SJCRH30 (cell line): ENCODE measurements around the gene VNN1. TPM values are rescaled to one million over a fixed set of nuclear protein-coding genes. Genes with fewer than 3 reads are reported as not detected.
A peak's percentile ranks its signal among the peaks of the same experiment; 100 is the strongest.

Experiments used
- DNase-seq, 2 experiments: peaks; one replicate each; pipeline ENCODE4 v3.0.0-alpha.2; 2015 to 2020
- H3K27ac ChIP-seq: fragments of 250-450 bp; sonication (Bioruptor Pico); 2 replicates; pipeline ENCODE4 v1.5.1; 2020; ENCODE audit warnings: mild to moderate bottlenecking, moderate library complexity
- H3K27me3 ChIP-seq: fragments of 250-450 bp; sonication (Bioruptor Pico); 2 replicates; pipeline ENCODE4 v1.5.1; 2020; ENCODE audit warnings: mild to moderate bottlenecking, moderate library complexity
- H3K36me3 ChIP-seq: fragments of 250-450 bp; sonication (Bioruptor Pico); 2 replicates; pipeline ENCODE4 v1.5.1; 2020; ENCODE audit warnings: mild to moderate bottlenecking, moderate library complexity
- H3K4me1 ChIP-seq: fragments of 250-450 bp; sonication (Bioruptor Pico); 2 replicates; pipeline ENCODE4 v1.5.1; 2020; ENCODE audit warnings: mild to moderate bottlenecking, moderate library complexity
- H3K4me3 ChIP-seq: fragments of 250-450 bp; sonication (Bioruptor Pico); 2 replicates; pipeline ENCODE4 v1.5.1; 2020; ENCODE audit warnings: mild to moderate bottlenecking, moderate library complexity
- H3K9me3 ChIP-seq: fragments of 250-450 bp; sonication (Bioruptor Pico); replicated peaks from 2 replicates; pipeline ENCODE4 v1.5.1; 2020; ENCODE audit warnings: mild to moderate bottlenecking, moderate library complexity
- total RNA-seq: library from RNA; depleted of rRNA; stranded (reverse); fragments of >200 nt; shearing (Covaris generic); gene quantifications from 2 replicates; pipeline ENCODE4 v1.2.3, GENCODE V29; 2014

Gene VNN1
- total RNA-seq, 1 experiment from 2014 or later, result 0.10 TPM

DNA sequence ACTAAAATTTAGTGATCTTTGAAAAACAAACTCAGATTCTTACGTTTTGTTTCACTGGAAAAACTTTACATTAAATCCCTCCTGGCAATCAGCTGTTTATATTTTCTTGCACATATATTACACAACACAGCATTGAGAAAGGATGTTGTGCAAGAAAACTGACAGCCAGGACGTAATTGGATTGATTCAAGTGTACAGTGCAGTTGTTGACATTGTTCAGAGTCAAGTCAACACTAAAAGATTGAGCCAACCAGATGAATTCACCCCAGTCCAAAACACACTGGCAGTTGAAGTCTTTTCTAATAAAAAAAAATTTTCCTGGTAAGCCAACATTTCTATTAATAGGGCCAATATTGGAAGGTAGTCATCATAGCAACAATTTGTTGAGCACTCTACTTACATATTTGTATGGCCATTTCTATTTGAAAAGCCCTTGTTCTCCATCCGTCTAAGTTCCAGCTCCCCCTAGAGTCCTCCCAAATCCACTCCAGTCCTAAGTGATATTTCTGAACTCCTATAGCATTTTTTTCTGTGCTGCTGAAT is 20.9 kb upstream of the VNN1 start:
- no peaks in the 10 kb centered on the region for H3K36me3 ChIP-seq
- H3K4me1 ChIP-seq, result no peaks in the 10 kb centered on the region
- DNase-seq, result peak in 1 of 2 experiments; percentile 9

DNA sequence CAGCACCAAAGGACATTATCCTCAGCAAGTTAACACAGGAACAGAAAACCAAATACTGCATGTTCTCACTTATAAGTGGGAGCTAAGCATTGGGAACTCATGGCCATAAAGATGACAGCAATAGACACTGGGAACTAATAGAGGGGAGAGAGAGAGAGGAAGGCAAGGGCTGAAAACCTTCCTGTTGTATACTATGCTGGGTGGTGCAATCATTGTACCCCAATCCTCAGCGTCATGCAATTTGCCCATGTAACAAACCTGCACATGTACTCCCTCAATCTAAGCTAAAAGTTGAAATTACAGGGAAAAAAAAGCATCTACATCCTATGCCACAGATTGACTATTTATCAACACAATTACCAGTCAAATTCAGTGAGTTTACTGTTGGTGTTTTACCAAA is 20.0 kb upstream of the VNN1 start:
- Histone ChIP-seq H3K36me3 (no peaks in the 10 kb centered on the region), H3K9me3 (no peaks in the 10 kb centered on the region), H3K27ac (no peak overlapping the region), H3K4me1 (no peaks in the 10 kb centered on the region), H3K27me3 (peaks cover 10% of the 10 kb centered on the region), H3K4me3 (no peak overlapping the region)
- DNase-seq, result no peak

More for the DNA sequence above, 20.9 kb upstream of the VNN1 start:
- Histone ChIP-seq H3K27me3 (peaks cover 10% of the 10 kb centered on the region), H3K27ac (no peak overlapping the region), H3K4me3 (no peak overlapping the region), H3K9me3 (no peaks in the 10 kb centered on the region)

DNA sequence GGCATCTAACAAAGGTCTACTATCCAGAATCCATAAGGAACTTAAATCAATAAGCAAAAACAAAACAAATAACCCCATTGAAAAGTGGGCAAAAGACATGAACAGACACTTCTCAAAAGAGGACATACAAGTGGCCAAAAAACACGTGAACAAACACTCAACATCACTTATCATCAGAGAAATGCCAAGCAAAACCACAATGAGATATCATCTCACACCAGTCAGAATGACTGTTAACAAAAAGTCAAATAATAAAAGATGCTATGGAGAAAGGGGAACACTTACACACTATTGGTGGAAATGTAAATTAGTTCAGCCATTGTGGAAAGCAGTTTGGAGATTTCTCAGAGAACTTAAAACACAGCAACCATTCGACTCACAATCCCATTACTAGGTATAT is 19.4 kb upstream of the VNN1 start:
- no peak for DNase-seq
- H3K27me3 ChIP-seq, result peaks cover 5% of the 10 kb centered on the region
- no peak overlapping the region for H3K4me3 ChIP-seq
- H3K9me3 ChIP-seq, result no peaks in the 10 kb centered on the region
- no peaks in the 10 kb centered on the region for H3K36me3 ChIP-seq
- no peaks in the 10 kb centered on the region for H3K4me1 ChIP-seq
- H3K27ac ChIP-seq, result no peak overlapping the region

DNA sequence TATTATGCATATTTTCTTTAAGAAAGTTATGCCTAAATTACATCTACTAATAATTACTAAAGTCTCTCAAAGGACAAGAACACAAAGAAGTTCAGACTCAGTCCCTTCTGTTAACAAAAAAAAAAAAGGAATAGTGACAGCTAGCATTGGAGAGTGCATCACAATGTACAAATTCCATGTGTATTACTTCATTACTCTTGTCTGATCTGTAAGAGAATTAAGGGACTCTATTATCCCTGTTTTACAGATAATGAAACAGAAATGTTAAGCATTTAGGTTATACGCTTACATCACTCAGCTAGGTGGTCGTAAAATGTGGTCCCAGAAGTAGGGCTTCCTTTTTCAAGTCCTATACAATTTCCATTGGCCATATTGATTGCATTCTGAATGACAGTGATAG is 17.2 kb upstream of the VNN1 start:
- DNase-seq, result no peak
- Histone ChIP-seq H3K4me1 (no peaks in the 10 kb centered on the region), H3K27ac (no peak overlapping the region), H3K36me3 (no peaks in the 10 kb centered on the region), H3K4me3 (no peak overlapping the region), H3K9me3 (no peaks in the 10 kb centered on the region), H3K27me3 (0 out of 2 replicates have a peak, but pooled peaks cover 4% of the 10 kb centered on the region)

DNA sequence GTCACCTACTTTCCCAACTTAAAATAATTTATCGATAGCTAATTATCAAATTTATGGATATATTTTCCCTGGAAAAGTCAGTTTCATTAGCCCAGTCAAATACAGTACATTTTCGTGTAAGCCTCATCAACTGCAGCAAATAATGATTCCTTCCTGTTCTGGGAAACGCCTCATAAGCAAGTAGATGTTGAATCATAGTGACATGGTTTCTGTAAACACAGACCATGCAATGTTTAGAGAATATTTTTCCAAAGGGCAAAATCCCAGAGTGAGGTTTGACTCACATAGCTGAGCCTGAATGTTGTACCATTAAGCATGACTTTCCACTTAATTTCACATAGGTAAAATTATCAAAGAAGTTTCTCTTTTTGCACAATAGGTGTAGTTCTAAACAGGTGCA is 16.7 kb upstream of the VNN1 start:
- Histone ChIP-seq H3K27me3 (0 out of 2 replicates have a peak, but pooled peaks cover 3% of the 10 kb centered on the region), H3K4me1 (no peaks in the 10 kb centered on the region)
- no peak for DNase-seq

DNA sequence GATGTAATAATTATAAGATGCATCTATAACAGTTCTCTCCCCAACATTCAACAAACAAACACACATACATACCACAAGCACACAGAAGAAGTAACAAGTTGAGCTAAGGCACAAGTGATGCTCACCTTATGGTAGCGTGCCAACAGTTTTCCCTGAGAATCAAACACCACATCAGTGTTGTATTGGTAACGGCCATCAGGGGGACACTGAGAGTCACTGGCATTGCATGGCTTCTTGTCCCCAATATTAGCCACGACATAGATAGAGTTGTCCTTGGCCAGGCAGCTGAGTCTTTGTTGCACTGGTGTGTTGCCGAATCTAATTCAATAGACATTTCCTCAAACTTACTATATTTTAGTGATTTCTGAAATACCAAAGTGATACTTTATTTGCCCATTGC is 14.8 kb upstream of the VNN1 start:
- DNase-seq, result peak in 1 of 2 experiments; percentile 8
- H3K27me3 ChIP-seq, result no peaks in the 10 kb centered on the region
- no peak overlapping the region for H3K27ac ChIP-seq
- no peaks in the 10 kb centered on the region for H3K9me3 ChIP-seq
- no peak overlapping the region for H3K4me3 ChIP-seq
- no peaks in the 10 kb centered on the region for H3K4me1 ChIP-seq
- H3K36me3 ChIP-seq, result no peaks in the 10 kb centered on the region

More for the DNA sequence above, 16.7 kb upstream of the VNN1 start:
- Histone ChIP-seq H3K36me3 (no peaks in the 10 kb centered on the region), H3K4me3 (no peak overlapping the region), H3K9me3 (no peaks in the 10 kb centered on the region), H3K27ac (no peak overlapping the region)

DNA sequence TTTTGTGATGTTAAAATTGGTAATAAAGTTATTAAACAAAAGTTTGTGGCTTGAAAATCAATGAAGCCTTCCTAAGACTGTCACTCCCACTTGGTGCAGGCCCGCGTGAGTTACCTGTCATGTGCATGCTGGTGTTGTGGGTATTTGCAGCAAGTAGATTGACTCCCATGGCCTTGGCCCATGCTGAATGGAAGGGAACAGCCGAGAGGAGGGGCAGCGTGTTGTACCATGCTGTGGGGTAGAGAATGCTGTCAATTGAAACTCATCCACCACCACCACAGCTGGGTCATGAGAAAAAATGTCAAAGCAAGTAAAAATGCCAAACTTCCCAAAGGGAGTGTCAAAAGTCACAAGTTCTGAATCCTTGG is 12.7 kb upstream of the VNN1 start:
- no peak overlapping the region for H3K4me3 ChIP-seq
- no peak overlapping the region for H3K27ac ChIP-seq
- no peaks in the 10 kb centered on the region for H3K36me3 ChIP-seq
- H3K27me3 ChIP-seq, result no peaks in the 10 kb centered on the region
- no peak for DNase-seq
- H3K4me1 ChIP-seq, result no peaks in the 10 kb centered on the region
- no peaks in the 10 kb centered on the region for H3K9me3 ChIP-seq

DNA sequence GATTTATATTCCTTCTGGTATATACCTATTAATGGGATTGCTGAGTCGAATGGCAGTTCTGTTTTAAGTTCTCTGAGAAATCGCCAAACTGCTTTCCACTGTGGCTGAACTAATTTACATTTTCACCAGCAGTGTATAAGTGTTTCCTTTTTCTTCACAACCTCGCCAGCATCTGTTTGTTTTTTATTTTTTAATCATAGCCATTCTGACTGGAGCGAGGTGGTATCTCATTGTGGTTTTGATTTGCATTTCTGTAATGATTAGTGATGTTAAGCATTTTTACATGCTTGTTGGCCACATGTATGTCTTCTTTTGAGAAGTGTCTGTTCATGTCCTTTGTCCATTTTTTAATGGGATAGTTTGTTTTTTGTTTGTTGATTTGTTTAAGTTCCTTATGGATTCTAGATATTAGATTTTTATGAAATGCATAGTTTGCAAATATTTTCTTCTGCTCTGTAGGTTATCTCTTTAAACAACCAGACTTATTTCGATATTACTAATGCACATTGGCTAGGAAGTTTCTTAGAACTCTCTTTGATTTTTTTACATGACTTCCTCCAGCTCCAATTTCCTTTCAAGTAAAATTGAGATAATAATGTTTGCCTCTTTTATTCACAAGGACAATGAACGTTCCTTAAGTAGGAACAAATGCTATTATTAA is 12.2 kb upstream of the VNN1 start:
- H3K27ac ChIP-seq, result no peak overlapping the region
- no peaks in the 10 kb centered on the region for H3K4me1 ChIP-seq
- no peak for DNase-seq
- no peaks in the 10 kb centered on the region for H3K27me3 ChIP-seq
- H3K36me3 ChIP-seq, result no peaks in the 10 kb centered on the region
- H3K4me3 ChIP-seq, result no peak overlapping the region
- no peaks in the 10 kb centered on the region for H3K9me3 ChIP-seq

DNA sequence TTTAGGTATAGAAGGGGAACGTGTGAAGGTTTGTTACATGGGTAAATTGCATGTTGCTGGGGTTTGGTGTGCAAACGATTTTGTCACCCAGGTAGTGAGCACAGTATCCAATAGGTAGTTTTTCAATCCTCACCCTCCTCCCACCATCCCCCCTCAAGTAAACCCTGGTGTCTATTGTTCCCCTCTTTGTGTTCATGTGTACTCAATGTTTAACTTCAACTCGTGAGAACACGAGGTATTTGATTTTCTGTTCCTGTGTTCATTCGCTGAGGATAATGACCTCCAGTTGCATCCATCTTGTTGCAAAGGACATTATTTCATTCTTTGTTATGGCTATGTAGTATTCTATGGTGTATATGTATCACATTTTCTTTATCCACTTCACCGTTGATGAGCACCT is 11.6 kb upstream of the VNN1 start:
- Histone ChIP-seq H3K27ac (no peak overlapping the region), H3K9me3 (no peaks in the 10 kb centered on the region), H3K4me3 (no peak overlapping the region), H3K4me1 (no peaks in the 10 kb centered on the region), H3K27me3 (no peaks in the 10 kb centered on the region), H3K36me3 (no peaks in the 10 kb centered on the region)
- no peak for DNase-seq

DNA sequence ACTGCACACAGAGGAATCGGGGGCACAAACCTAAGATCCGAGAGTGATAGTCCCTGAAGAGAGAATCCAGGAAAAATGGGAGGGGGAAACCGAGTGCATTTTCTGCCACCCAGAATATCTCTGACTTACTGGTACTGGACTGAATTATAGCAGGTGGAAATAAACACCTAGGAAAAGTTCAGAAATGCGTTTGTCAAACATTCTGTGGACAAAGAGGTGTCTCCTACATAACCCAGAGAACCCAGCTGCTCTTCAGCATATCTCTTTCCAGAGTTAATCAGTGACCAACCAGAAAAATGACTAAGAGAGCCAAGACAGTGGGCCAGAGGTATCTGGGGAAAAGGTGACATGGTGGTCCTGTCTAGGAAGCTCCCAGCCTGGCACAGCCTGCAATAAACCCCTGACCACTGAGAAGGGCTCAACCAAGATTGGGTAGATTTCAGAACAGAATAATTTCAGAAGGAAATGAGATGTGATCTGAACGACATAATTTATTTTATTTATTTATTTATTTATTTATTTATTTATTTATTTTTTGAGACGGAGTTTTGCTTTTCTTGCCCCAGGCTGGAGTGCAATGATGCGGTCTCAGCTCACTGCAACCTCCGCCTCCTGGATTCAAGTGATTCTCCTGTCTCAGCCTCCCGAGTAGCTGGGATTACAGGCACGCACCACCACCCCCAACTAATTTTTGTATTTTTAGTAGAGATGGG is 6.0 kb upstream of the VNN1 start:
- Histone ChIP-seq H3K4me1 (no peaks in the 10 kb centered on the region), H3K36me3 (no peaks in the 10 kb centered on the region), H3K9me3 (no peaks in the 10 kb centered on the region), H3K27ac (no peak overlapping the region), H3K4me3 (no peak overlapping the region), H3K27me3 (no peaks in the 10 kb centered on the region)
- no peak for DNase-seq

DNA sequence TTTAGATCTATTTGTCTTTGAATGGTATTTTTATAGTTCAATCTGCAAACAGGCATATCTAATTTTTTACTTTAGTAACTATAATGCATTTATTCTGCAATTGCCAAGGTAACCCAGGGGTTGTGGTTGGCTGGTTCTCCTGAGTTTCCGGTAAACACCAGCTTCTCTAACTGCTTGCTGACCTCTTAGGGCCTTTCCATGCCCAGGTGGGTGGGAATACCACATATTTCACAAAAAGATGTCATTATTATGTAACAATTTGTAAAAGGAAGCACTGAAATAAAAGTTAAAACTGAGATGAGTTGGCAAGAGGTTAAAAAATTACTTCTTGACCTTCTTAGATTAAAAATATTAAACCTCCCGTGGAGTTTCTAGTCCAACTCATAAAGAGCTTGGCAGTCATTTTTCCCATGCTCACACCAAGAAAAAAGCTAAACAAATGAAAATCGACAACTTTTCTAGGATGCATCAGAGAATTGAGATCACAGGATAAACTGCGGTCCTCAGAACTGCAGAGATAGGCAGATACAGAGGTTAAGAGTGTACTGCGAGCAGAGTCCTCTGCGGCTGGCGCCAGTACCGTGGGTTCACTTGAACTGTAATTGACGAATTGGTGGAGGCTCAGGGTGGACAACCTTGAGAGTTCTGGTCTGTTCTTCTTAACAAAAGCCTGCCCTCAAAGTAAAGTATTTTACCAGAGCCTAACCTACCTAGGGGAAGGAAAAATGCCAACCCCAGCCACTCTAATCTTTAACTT is 2.2 kb upstream of the VNN1 start:
- no peak overlapping the region for H3K4me3 ChIP-seq
- no peak for DNase-seq
- no peaks in the 10 kb centered on the region for H3K27me3 ChIP-seq
- no peaks in the 10 kb centered on the region for H3K36me3 ChIP-seq
- H3K9me3 ChIP-seq, result no peaks in the 10 kb centered on the region
- no peak overlapping the region for H3K27ac ChIP-seq
- no peaks in the 10 kb centered on the region for H3K4me1 ChIP-seq

DNA sequence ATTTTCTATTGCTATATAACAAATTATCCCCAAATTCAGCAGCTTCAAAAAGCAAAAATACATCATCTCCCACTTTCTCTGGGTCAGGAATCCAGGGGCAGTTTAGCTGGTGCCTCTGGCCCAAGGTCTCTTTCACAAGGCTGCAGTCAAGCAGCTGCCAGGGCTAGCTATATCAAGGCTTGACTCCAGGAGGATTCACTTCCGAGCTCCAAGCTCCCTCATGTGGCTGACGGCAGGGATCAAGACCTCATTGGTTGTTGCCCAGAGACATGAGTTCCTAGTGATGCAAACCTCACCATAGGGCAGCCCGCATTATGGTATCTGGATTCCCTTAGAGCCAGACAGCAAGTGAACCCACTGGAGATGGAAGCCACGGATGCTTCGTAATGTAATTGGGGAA is 1.3 kb upstream of the VNN1 start:
- H3K4me1 ChIP-seq, result no peaks in the 10 kb centered on the region
- no peaks in the 10 kb centered on the region for H3K9me3 ChIP-seq
- H3K36me3 ChIP-seq, result no peaks in the 10 kb centered on the region
- H3K27me3 ChIP-seq, result no peaks in the 10 kb centered on the region
- no peak overlapping the region for H3K27ac ChIP-seq
- H3K4me3 ChIP-seq, result no peak overlapping the region
- peak; percentile 30 to 57 for DNase-seq

DNA sequence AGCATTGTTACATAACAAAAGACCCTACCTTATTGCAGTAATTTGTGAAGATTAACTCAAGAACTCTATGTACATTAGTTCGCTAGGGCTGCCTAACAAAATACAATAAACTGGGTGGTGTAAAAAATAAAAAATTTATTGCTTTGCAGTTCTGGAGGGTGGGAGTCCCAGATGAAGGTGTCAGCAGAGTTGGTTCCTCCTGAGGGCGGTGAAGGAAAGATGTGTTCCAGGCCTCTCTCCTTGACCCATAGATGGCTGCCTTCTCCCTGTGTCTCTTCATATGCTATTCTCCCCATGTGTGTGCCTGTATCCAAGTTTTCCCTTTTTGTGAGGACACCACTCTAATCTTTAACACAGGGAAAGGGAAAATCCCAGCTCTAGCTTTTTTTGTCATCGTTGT is 305 bp upstream of the VNN1 start:
- Histone ChIP-seq H3K4me1 (no peaks in the 10 kb centered on the region), H3K27ac (no peak overlapping the region)

DNA sequence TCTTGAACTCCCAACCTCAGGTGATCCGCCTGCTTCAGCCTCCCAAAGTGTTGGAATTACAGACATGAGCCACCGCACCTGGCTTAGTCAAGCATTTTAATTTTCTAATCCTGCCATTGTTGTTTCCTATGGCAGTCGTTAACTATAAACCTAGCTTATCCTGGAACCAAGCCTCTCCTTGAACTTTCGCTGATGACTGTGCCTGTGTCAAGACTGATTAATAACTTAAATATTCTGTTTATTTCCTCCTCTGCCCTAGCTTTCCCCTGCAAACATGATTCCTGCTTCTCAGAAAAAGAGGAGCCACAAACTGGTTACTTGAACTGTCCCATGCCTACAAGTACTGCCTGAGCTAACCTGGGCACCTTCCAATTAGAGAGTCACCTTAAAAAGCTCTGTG is 1.5 kb downstream of the VNN1 start:
- Histone ChIP-seq H3K27me3 (no peaks in the 10 kb centered on the region), H3K4me3 (no peak overlapping the region), H3K27ac (no peak overlapping the region), H3K9me3 (no peaks in the 10 kb centered on the region), H3K4me1 (no peaks in the 10 kb centered on the region), H3K36me3 (no peaks in the 10 kb centered on the region)
- DNase-seq, result no peak

More for the DNA sequence above, 305 bp upstream of the VNN1 start:
- Histone ChIP-seq H3K36me3 (no peaks in the 10 kb centered on the region), H3K27me3 (no peaks in the 10 kb centered on the region), H3K4me3 (no peak overlapping the region), H3K9me3 (no peaks in the 10 kb centered on the region)
- DNase-seq, result no peak

DNA sequence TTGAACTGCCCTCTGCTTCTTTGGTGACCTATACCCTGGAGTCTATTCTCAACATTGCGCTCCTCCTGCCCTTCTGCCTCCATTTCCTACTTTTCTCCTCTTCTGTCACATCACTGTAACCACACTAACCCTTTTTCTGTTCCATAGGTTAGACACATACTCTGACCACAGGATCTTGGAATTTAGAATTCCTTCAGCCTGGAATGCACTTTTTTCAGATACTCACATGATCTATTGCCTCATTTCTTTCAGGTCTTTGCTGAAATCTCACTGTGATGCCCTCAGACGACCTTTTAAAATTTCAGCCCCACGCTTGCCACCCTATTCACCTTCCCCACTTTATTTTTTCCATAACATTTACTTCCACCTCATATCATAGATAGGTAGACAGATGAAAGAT is 5.1 kb downstream of the VNN1 start:
- H3K9me3 ChIP-seq, result no peaks in the 10 kb centered on the region
- no peaks in the 10 kb centered on the region for H3K36me3 ChIP-seq
- DNase-seq, result no peak
- H3K4me3 ChIP-seq, result no peak overlapping the region
- H3K4me1 ChIP-seq, result no peaks in the 10 kb centered on the region
- H3K27me3 ChIP-seq, result no peaks in the 10 kb centered on the region
- H3K27ac ChIP-seq, result no peak overlapping the region
